GM23338 (cell line): ENCODE measurements around the gene NT5DC4. TPM values are rescaled to one million over a fixed set of nuclear protein-coding genes. Genes with fewer than 3 reads are reported as not detected.

Experiments
- ATAC-seq: fragments of 200-7000 bp; cut with Tn5 transposase; 3 replicates; pipeline ENCODE4 v1.9.1; 2020
- DNase-seq: peaks from one replicate; pipeline ENCODE4 v3.0.0-alpha.2; 2015; ENCODE audit warnings: low spot score
- H2AFZ ChIP-seq: fragments of 200-600 bp; sonication (generic); 2 replicates; pipeline ENCODE4 v1.8.0; 2016; ENCODE audit warnings: antibody characterized with exemption, mild to moderate bottlenecking, moderate library complexity
- H3F3A ChIP-seq: fragments of 200-600 bp; sonication (generic); replicated peaks from 2 replicates; pipeline ENCODE4 v1.8.0; 2017; ENCODE audit warnings: antibody characterized with exemption, mixed run types, low read depth
- H3K27ac ChIP-seq: fragments of 200-600 bp; sonication (generic); 2 replicates; pipeline ENCODE4 v1.6.1; 2016; ENCODE audit warnings: low read depth
- H3K27me3 ChIP-seq: fragments of 200-600 bp; sonication (generic); 2 replicates; pipeline ENCODE4 v1.8.0; 2016; ENCODE audit warnings: mild to moderate bottlenecking, mixed run types, moderate library complexity; ENCODE audit not compliant: insufficient read depth
- H3K36me3 ChIP-seq: fragments of 200-600 bp; sonication (generic); 2 replicates; pipeline ENCODE4 v1.8.0; 2016; ENCODE audit warnings: mild to moderate bottlenecking; ENCODE audit not compliant: insufficient read depth
- H3K4me1 ChIP-seq: fragments of 200-600 bp; sonication (generic); 2 replicates; pipeline ENCODE4 v1.8.0; 2016; ENCODE audit warnings: mild to moderate bottlenecking, moderate library complexity; ENCODE audit not compliant: insufficient read depth
- H3K4me2 ChIP-seq: fragments of 200-600 bp; sonication (generic); 2 replicates; pipeline ENCODE4 v1.7.1; 2017; ENCODE audit warnings: mixed run types
- H3K4me3 ChIP-seq: fragments of 200-600 bp; sonication (generic); 2 replicates; pipeline ENCODE4 v1.6.1; 2016; ENCODE audit warnings: mixed run types
- H3K79me2 ChIP-seq: fragments of 200-600 bp; sonication (generic); replicated peaks from 2 replicates; pipeline ENCODE4 v1.8.0; 2017; ENCODE audit warnings: mild to moderate bottlenecking; ENCODE audit not compliant: insufficient read depth
- H3K9me2 ChIP-seq: fragments of 200-600 bp; sonication (generic); 2 replicates; pipeline ENCODE4 v1.8.0; 2017; ENCODE audit not compliant: insufficient read depth
- H4K20me1 ChIP-seq: fragments of 200-600 bp; sonication (generic); replicated peaks from 2 replicates; pipeline ENCODE4 v1.8.0; 2017; ENCODE audit warnings: mild to moderate bottlenecking; ENCODE audit not compliant: insufficient read depth
- H3K27ac Mint-ChIP-seq: 2 replicates; pipeline ENCODE4 v1.8.0; 2020; ENCODE audit warnings: inconsistent platforms, mild to moderate bottlenecking, moderate library complexity, mixed read lengths
- H3K27me3 Mint-ChIP-seq: 3 replicates; pipeline ENCODE4 v1.8.0; 2022; ENCODE audit warnings: low read depth, mild to moderate bottlenecking, moderate library complexity, mixed read lengths, inconsistent platforms; ENCODE audit not compliant: insufficient read depth, poor library complexity
- H3K36me3 Mint-ChIP-seq: 3 replicates; pipeline ENCODE4 v1.8.0; 2021; ENCODE audit warnings: low read depth, mild to moderate bottlenecking, inconsistent platforms, moderate library complexity, mixed read lengths
- H3K4me1 Mint-ChIP-seq: 3 replicates; pipeline ENCODE4 v1.8.0; 2020; ENCODE audit warnings: mild to moderate bottlenecking, inconsistent platforms, mixed read lengths
- H3K4me3 Mint-ChIP-seq: 3 replicates; pipeline ENCODE4 v1.8.0; 2021; ENCODE audit warnings: moderate library complexity, mild to moderate bottlenecking, inconsistent platforms, mixed read lengths
- H3K9me3 Mint-ChIP-seq: 3 replicates; pipeline ENCODE4 v1.8.0; 2020; ENCODE audit warnings: moderate library complexity, mild to moderate bottlenecking, inconsistent platforms, mixed read lengths
- ETS1 ChIP-seq: IDR thresholded peaks from 2 replicates; pipeline ENCODE4 v1.6.1; 2016; ENCODE audit warnings: antibody characterized with exemption
- JUNB ChIP-seq: IDR thresholded peaks from one replicate; pipeline ENCODE4 v1.6.1; 2016; ENCODE audit warnings: antibody characterized with exemption; ENCODE audit not compliant: unreplicated experiment
- POLR2AphosphoS5 ChIP-seq: IDR thresholded peaks from 2 replicates; pipeline ENCODE4 v1.6.1; 2016; ENCODE audit warnings: antibody characterized with exemption, low read depth
- REST ChIP-seq: IDR thresholded peaks from one replicate; pipeline ENCODE4 v1.6.1; 2018; ENCODE audit warnings: antibody characterized with exemption; ENCODE audit not compliant: unreplicated experiment
- STAT1 ChIP-seq: IDR thresholded peaks from one replicate; pipeline ENCODE4 v1.6.1; 2016; ENCODE audit warnings: antibody characterized with exemption; ENCODE audit not compliant: unreplicated experiment
- ZNF114 ChIP-seq: fragments of 250-450 bp; sonication (Bioruptor Pico); IDR thresholded peaks from 2 replicates; pipeline ENCODE4 v1.5.0; 2020; ENCODE audit warnings: mild to moderate bottlenecking, moderate library complexity
- ZNF462 ChIP-seq: fragments of 250-450 bp; sonication (Bioruptor Pico); IDR thresholded peaks from 2 replicates; pipeline ENCODE4 v1.5.0; 2020; ENCODE audit warnings: mild to moderate bottlenecking, moderate library complexity
- polyA plus RNA-seq: library from polyadenylated mRNA; unstranded; fragments of >200 nt; fragmentation: Nextera tagmentation; extraction: Ambion mirVana; gene quantifications from 2 replicates; pipeline ENCODE4 v1.2.1, GENCODE V29; 2016
- total RNA-seq: library from RNA; depleted of rRNA; stranded (reverse); fragments of >200 nt; shearing (Covaris generic); gene quantifications from 2 replicates; pipeline ENCODE4 v1.2.3, GENCODE V29; 2014
- TF ChIP-seq, protein P1 (sequence below), 2 experiments: fragments of 200-600 bp in 1 of 2; sonication (generic) in 1 of 2; conservative IDR thresholded peaks; 2 replicates each; pipeline versions ENCODE4 v1.5.1 to v1.6.1; 2016 to 2017; ENCODE audit warnings: antibody characterized with exemption in 2 of 2, low read depth in 2 of 2, mild to moderate bottlenecking in 2 of 2, moderate library complexity in 1 of 2

NT5DC4 gene
- total and polyA plus RNA-seq, 2 experiments from 2014 or later, result not detected

GRCh38 chr2:112723995-112724394 is 3.2 kb downstream of the NT5DC4 start:
- Histone ChIP-seq H2AFZ (no peak overlapping the region), H3K36me3 (no peaks in the 10 kb centered on the region), H3K4me2 (no peak overlapping the region), H3K27me3 (no peaks in the 10 kb centered on the region), H3K27ac (no peak overlapping the region), H3K9me2 (no peaks in the 10 kb centered on the region), H3K4me3 (no peak overlapping the region), H4K20me1 (no peaks in the 10 kb centered on the region), H3F3A (no peaks in the 10 kb centered on the region), H3K4me1 (no peaks in the 10 kb centered on the region; the same call in 1 of the 2 replicates), H3K79me2 (no peaks in the 10 kb centered on the region)
- H3K27ac Mint-ChIP-seq, result no peak overlapping the region
- peaks cover 7% of the 10 kb centered on the region for H3K27me3 Mint-ChIP-seq
- no peak overlapping the region for H3K4me3 Mint-ChIP-seq
- DNase-seq, result no peak
- no peaks in the 10 kb centered on the region for H3K9me3 Mint-ChIP-seq
- no peaks in the 10 kb centered on the region for H3K4me1 Mint-ChIP-seq
- ATAC-seq, result no peak
- no peaks in the 10 kb centered on the region for H3K36me3 Mint-ChIP-seq
- no peak for TF ChIP-seq ZNF462 (CRISPR knock-in tag)
- no peak for TF ChIP-seq ZNF114 (CRISPR knock-in tag)
- TF ChIP-seq ETS1, result no peak
- no peak for TF ChIP-seq STAT1
- TF ChIP-seq, protein P1, sequence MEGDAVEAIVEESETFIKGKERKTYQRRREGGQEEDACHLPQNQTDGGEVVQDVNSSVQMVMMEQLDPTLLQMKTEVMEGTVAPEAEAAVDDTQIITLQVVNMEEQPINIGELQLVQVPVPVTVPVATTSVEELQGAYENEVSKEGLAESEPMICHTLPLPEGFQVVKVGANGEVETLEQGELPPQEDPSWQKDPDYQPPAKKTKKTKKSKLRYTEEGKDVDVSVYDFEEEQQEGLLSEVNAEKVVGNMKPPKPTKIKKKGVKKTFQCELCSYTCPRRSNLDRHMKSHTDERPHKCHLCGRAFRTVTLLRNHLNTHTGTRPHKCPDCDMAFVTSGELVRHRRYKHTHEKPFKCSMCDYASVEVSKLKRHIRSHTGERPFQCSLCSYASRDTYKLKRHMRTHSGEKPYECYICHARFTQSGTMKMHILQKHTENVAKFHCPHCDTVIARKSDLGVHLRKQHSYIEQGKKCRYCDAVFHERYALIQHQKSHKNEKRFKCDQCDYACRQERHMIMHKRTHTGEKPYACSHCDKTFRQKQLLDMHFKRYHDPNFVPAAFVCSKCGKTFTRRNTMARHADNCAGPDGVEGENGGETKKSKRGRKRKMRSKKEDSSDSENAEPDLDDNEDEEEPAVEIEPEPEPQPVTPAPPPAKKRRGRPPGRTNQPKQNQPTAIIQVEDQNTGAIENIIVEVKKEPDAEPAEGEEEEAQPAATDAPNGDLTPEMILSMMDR (conservative IDR thresholded peaks at IDR 0.05; ENCODE audit: low read depth in 2 of 2), result no peak
- TF ChIP-seq JUNB, result no peak
- TF ChIP-seq POLR2AphosphoS5, result no peak
- no peak for TF ChIP-seq REST
